ENCODE data around the gene OR10R2. TPM values are rescaled to one million over a fixed set of nuclear protein-coding genes. Genes with fewer than 3 reads are reported as not detected.

The OR10R2 gene
- total RNA-seq, 1 donor from 2014 or later = not detected

Other genes with a start within 250 kb of the OR10R2 start
- gene CD1A, start 217.8 kb upstream of the OR10R2 start, total RNA-seq = not detected
- 0.32 TPM for gene CD1C, start 182.3 kb upstream of the OR10R2 start, total RNA-seq
- not detected for gene CD1B, start 140.7 kb upstream of the OR10R2 start, total RNA-seq
- not detected for gene CD1E, start 118.3 kb upstream of the OR10R2 start, total RNA-seq
- gene OR10T2, start 72.8 kb upstream of the OR10R2 start, total RNA-seq = not detected
- gene OR10K2, start 46.0 kb upstream of the OR10R2 start, total RNA-seq = not detected
- gene OR10K1, start 10.4 kb upstream of the OR10R2 start, total RNA-seq = not detected
- gene OR6Y1, start 82.2 kb downstream of the OR10R2 start, total RNA-seq = not detected
- gene OR6P1, start 98.4 kb downstream of the OR10R2 start, total RNA-seq = not detected
- gene OR10X1, start 107.7 kb downstream of the OR10R2 start, total RNA-seq = not detected
- not detected for gene OR10Z1, start 133.0 kb downstream of the OR10R2 start, total RNA-seq
- gene SPTA1, start 214.5 kb downstream of the OR10R2 start, total RNA-seq = not detected
- not detected for gene OR6K2, start 228.4 kb downstream of the OR10R2 start, total RNA-seq
- gene OR6K3, start 248.5 kb downstream of the OR10R2 start, total RNA-seq = not detected